ENCODE data around the gene STK39.
"Not testable (repeated sequence)": the region's sequence is repeated elsewhere in the genome, so short reads cannot be mapped to it uniquely, and the experiment has no call there.

STK39 gene

GRCh38 chr2:168044579-168044978, 202.8 kb downstream of the STK39 start:
- Histone ChIP-seq H3K27ac (ENCODE audit: low read depth, low read length) (no peak overlapping the region), H3K4me2 (ENCODE audit: low read length) (no peak overlapping the region), H3K4me1 (ENCODE audit: control insufficient read depth, low read length) (peaks cover 25% of the 10 kb centered on the region)

DNA sequence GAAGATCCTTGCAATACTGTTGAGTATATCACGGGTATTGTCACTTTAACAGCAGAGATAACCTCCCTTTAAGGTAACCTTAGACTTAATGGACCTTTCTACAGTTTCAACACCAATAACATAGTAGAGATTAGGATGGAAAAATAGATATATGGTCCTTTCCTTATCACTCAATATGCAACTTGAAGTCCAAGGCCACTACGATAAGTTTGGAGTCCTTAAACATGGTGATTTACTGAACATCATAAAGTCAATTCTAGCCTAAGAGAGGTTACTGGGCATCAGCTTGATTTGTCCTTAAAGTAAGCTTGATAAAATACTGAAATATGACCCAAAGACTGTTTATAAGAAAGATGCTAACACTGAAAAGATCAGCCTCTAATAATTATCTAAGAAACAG, 203.2 kb downstream of the STK39 start:
- Histone ChIP-seq H3K4me1 (ENCODE audit: control insufficient read depth, low read length) (peaks cover 25% of the 10 kb centered on the region), H3K36me3 (ENCODE audit: control insufficient read depth, low read length) (peaks cover 3% of the 10 kb centered on the region; the same call in 1 of the 2 replicates), H3K4me3 (ENCODE audit: low read length) (no peak overlapping the region), H3K9me2 (replicated peaks; ENCODE audit: control insufficient read depth, low read length) (no peaks in the 10 kb centered on the region), H3K79me2 (ENCODE audit: control insufficient read depth, low read length) (no peaks in the 10 kb centered on the region), H3K4me2 (ENCODE audit: low read length) (no peak overlapping the region), H4K20me1 (ENCODE audit: control insufficient read depth, insufficient read depth, low read depth, low read length) (no peaks in the 10 kb centered on the region), H3K27me3 (ENCODE audit: control insufficient read depth, low read length) (no peaks in the 10 kb centered on the region), H3K27ac (ENCODE audit: low read depth, low read length) (no peak overlapping the region), H3F3A (ENCODE audit: control insufficient read depth, insufficient read depth) (0 out of 2 replicates have a peak, but pooled peaks cover 2% of the 10 kb centered on the region), H3K9me3 (ENCODE audit: control insufficient read depth, insufficient read depth, low read length) (no peaks in the 10 kb centered on the region)
- TF ChIP-seq EZH2phosphoT487 (IDR thresholded peaks at IDR 0.05; ENCODE audit: borderline replicate concordance, low read length), result no peak
- TF ChIP-seq, protein P1, sequence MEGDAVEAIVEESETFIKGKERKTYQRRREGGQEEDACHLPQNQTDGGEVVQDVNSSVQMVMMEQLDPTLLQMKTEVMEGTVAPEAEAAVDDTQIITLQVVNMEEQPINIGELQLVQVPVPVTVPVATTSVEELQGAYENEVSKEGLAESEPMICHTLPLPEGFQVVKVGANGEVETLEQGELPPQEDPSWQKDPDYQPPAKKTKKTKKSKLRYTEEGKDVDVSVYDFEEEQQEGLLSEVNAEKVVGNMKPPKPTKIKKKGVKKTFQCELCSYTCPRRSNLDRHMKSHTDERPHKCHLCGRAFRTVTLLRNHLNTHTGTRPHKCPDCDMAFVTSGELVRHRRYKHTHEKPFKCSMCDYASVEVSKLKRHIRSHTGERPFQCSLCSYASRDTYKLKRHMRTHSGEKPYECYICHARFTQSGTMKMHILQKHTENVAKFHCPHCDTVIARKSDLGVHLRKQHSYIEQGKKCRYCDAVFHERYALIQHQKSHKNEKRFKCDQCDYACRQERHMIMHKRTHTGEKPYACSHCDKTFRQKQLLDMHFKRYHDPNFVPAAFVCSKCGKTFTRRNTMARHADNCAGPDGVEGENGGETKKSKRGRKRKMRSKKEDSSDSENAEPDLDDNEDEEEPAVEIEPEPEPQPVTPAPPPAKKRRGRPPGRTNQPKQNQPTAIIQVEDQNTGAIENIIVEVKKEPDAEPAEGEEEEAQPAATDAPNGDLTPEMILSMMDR (IDR thresholded peaks at IDR 0.05; ENCODE audit: low read depth, low read length, poor library complexity, severe bottlenecking), result no peak

More at GRCh38 chr2:168044579-168044978, 202.8 kb downstream of the STK39 start:
- no peaks in the 10 kb centered on the region for H3K9me3 ChIP-seq (ENCODE audit: control insufficient read depth, insufficient read depth, low read length)
- H3K4me3 ChIP-seq (ENCODE audit: low read length), result no peak overlapping the region
- H3K36me3 ChIP-seq (ENCODE audit: control insufficient read depth, low read length), result peaks cover 3% of the 10 kb centered on the region; the same call in 1 of the 2 replicates
- H4K20me1 ChIP-seq (ENCODE audit: control insufficient read depth, insufficient read depth, low read depth, low read length), result no peaks in the 10 kb centered on the region
- TF ChIP-seq, protein P1 (IDR thresholded peaks at IDR 0.05; ENCODE audit: low read depth, low read length, poor library complexity, severe bottlenecking), result no peak
- no peak for TF ChIP-seq EZH2phosphoT487 (IDR thresholded peaks at IDR 0.05; ENCODE audit: borderline replicate concordance, low read length)
- H3K79me2 ChIP-seq (ENCODE audit: control insufficient read depth, low read length), result no peaks in the 10 kb centered on the region
- H3K9me2 ChIP-seq (replicated peaks; ENCODE audit: control insufficient read depth, low read length), result no peaks in the 10 kb centered on the region
- H3K27me3 ChIP-seq (ENCODE audit: control insufficient read depth, low read length), result no peaks in the 10 kb centered on the region
- H3F3A ChIP-seq (ENCODE audit: control insufficient read depth, insufficient read depth), result 0 out of 2 replicates have a peak, but pooled peaks cover 2% of the 10 kb centered on the region

GRCh38 chr2:168042127-168042824, 205.1 kb downstream of the STK39 start:
- H3K27ac ChIP-seq (ENCODE audit: low read depth, low read length), result peak overlapping the region; percentile 25; the same call in 1 of the 2 replicates
- H3K4me2 ChIP-seq (ENCODE audit: low read length), result peak overlapping the region; percentile 56
- H3K4me1 ChIP-seq (ENCODE audit: control insufficient read depth, low read length), result peaks cover 25% of the 10 kb centered on the region
- H3K9me2 ChIP-seq (replicated peaks; ENCODE audit: control insufficient read depth, low read length); H3K79me2 ChIP-seq (ENCODE audit: control insufficient read depth, low read length); H3K9me3 ChIP-seq (ENCODE audit: control insufficient read depth, insufficient read depth, low read length); H4K20me1 ChIP-seq (ENCODE audit: control insufficient read depth, insufficient read depth, low read depth, low read length); H3F3A ChIP-seq (ENCODE audit: control insufficient read depth, insufficient read depth); H3K36me3 ChIP-seq (ENCODE audit: control insufficient read depth, low read length); H3K27me3 ChIP-seq (ENCODE audit: control insufficient read depth, low read length): not testable (repeated sequence)
- peak overlapping the region; percentile 42 for H3K4me3 ChIP-seq (ENCODE audit: low read length)

DNA sequence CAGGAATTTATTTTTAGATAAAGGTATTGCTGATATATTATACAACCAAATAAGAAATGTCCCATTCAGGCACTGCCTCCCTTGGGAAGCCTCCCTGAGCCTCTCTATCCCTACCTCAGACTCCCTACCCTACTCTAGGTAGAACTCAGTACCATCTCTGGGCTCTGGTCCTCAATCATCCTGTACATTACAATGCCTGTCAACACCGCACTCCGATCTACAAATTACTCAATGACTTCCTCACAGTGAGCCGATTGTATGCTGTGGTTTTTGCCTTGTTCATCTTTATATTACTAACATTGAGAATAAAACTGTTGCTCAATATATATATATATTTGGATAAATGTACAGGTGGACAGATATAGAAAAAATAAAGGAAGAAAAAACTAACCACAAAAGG, 207.5 kb downstream of the STK39 start:
- H3K36me3 ChIP-seq (ENCODE audit: control insufficient read depth, low read length), result 0 out of 2 replicates have a peak, but pooled peaks cover 6% of the 10 kb centered on the region
- TF ChIP-seq, protein P1 (IDR thresholded peaks at IDR 0.05; ENCODE audit: low read depth, low read length, poor library complexity, severe bottlenecking), result no peak
- TF ChIP-seq EZH2phosphoT487 (IDR thresholded peaks at IDR 0.05; ENCODE audit: borderline replicate concordance, low read length), result no peak
- no peaks in the 10 kb centered on the region for H4K20me1 ChIP-seq (ENCODE audit: control insufficient read depth, insufficient read depth, low read depth, low read length)
- H3K4me2 ChIP-seq (ENCODE audit: low read length), result no peak overlapping the region
- no peak overlapping the region for H3K27ac ChIP-seq (ENCODE audit: low read depth, low read length)
- no peaks in the 10 kb centered on the region for H3K9me3 ChIP-seq (ENCODE audit: control insufficient read depth, insufficient read depth, low read length)
- H3K79me2 ChIP-seq (ENCODE audit: control insufficient read depth, low read length), result no peaks in the 10 kb centered on the region
- H3F3A ChIP-seq (ENCODE audit: control insufficient read depth, insufficient read depth), result 0 out of 2 replicates have a peak, but pooled peaks cover 2% of the 10 kb centered on the region
- H3K4me1 ChIP-seq (ENCODE audit: control insufficient read depth, low read length), result peaks cover 25% of the 10 kb centered on the region
- no peaks in the 10 kb centered on the region for H3K27me3 ChIP-seq (ENCODE audit: control insufficient read depth, low read length)
- no peaks in the 10 kb centered on the region for H3K9me2 ChIP-seq (replicated peaks; ENCODE audit: control insufficient read depth, low read length)
- no peak overlapping the region for H3K4me3 ChIP-seq (ENCODE audit: low read length)
